LNCaP clone FGC (cell line): ENCODE measurements around the gene CEMIP2.

Experiments
- DNase-seq: peaks from one replicate; pipeline ENCODE4 v3.0.0-alpha.2; 2011; ENCODE audit warnings: low read depth
- H3K4me3 ChIP-seq: 2 replicates; pipeline ENCODE4 v1.5.1; 2011; ENCODE audit warnings: mild to moderate bottlenecking, low read depth, low read length, control low read depth
- TF ChIP-seq, protein P1 (sequence below): IDR thresholded peaks from 2 replicates; pipeline ENCODE4 v1.5.1; 2012; ENCODE audit warnings: mild to moderate bottlenecking; ENCODE audit not compliant: control insufficient read depth, insufficient read depth; ENCODE audit errors: extremely low read depth

The CEMIP2 gene

DNA sequence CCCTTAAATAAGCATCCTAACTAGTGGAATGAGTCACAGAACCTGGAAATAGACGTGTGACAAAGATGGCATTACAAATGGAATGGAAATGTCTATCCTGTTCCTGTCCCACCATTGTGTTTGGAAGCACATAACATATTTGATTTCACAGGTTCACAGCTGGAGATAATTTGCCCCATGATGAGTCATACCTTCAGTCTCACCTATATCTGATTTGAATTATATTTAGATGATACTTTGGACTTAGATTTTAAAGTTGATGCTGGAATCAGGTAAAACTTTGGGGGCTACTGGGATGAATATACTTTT is 92.5 kb downstream of the CEMIP2 start:
- H3K4me3 ChIP-seq, result no peak overlapping the region
- DNase-seq, result no peak
- TF ChIP-seq, protein P1, sequence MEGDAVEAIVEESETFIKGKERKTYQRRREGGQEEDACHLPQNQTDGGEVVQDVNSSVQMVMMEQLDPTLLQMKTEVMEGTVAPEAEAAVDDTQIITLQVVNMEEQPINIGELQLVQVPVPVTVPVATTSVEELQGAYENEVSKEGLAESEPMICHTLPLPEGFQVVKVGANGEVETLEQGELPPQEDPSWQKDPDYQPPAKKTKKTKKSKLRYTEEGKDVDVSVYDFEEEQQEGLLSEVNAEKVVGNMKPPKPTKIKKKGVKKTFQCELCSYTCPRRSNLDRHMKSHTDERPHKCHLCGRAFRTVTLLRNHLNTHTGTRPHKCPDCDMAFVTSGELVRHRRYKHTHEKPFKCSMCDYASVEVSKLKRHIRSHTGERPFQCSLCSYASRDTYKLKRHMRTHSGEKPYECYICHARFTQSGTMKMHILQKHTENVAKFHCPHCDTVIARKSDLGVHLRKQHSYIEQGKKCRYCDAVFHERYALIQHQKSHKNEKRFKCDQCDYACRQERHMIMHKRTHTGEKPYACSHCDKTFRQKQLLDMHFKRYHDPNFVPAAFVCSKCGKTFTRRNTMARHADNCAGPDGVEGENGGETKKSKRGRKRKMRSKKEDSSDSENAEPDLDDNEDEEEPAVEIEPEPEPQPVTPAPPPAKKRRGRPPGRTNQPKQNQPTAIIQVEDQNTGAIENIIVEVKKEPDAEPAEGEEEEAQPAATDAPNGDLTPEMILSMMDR, result no peak

DNA sequence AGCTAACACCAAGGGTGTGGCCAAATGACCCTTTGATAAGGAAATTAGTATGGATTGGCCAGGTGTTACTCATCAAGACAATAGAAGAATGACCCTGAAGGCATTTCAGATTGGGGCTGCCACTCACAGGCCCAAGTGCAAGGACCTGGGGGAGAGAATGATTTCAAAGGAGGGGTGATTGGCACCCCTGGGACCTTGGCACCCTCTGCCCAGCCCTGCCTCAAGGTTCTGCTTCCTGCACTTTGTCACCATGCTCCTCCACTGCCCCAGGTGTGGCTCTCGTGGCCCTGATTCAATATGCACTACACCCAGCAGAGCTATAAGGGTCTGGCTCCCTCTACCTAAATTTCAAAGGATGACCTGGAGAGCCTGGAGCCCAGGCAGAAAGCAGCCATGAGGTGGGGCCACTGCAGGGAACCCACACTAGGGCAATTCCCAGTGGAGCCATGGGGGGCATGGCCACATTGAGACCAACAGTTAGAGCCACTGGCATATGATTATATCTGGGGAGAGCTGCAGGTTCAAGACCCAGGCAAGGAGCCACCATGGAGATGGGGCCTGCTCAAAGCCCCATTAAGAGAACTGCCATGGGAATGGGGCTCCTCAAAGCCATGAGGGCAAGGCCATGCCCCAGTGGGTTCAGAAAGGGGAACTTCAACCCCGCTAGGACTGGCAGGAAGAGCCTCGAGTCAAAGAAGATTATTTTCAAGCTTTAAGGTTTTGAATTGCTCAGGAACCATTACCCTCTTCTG is 93.0 kb downstream of the CEMIP2 start:
- H3K4me3 ChIP-seq, result no peak overlapping the region
- DNase-seq, result no peak
- TF ChIP-seq, protein P1, result no peak

DNA sequence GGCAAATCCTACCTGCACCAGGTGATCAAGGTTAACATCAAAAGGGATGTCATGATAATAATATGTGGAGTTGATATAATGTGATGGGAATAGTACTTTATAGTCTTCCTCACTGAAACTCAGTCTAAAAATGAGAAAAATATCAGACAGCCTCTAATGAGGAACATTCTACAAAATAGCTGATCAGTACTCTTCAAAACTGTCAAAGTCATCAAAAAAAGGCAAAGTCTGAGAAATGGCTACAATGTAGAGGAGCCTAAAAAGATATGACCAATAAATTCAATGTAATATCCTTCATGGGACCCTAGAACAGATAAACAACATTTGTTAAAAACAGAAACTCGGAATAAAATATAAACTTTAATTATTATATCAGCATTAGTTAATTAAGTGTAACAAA is 95.7 kb downstream of the CEMIP2 start:
- no peak for DNase-seq
- TF ChIP-seq, protein P1, result no peak
- no peak overlapping the region for H3K4me3 ChIP-seq

DNA sequence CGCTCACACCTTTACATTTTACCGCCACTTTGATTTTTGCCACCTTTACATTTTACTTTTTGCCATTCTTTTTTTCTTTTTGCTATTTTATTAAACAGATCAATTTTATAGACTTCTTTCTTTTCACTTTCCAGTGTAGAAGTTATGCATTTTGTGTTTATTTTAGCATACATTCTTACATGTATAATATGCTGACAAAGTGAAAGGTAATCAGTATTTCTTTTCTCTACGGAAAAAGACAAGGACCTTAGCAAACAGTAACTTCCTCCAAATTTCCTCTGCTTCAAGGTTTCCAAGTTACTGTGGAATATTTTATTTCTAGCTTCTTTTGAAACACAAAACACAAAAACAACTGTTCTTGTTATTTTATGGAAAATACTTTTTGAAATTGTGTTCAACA is 97.0 kb downstream of the CEMIP2 start:
- TF ChIP-seq, protein P1, result no peak
- no peak overlapping the region for H3K4me3 ChIP-seq
- no peak for DNase-seq

DNA sequence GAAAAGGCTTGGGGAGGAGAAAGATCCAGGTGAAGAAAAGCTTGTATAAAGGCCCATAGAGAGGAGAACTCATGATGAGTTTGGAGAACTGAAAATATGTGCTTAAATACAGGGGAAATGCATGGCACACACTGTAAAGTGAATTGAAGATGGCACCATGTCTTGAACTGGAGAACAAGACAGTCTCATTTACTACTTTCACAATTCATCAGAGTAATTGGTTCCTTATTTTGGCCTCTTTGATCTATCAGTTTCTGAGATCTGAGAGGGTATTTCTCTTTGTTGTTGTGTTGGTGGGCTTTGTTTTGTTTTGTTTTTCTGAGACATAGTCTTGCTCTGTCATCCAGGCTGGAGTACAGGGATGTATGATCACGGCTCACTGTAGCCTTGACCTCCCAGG is 98.2 kb downstream of the CEMIP2 start:
- no peak for DNase-seq
- TF ChIP-seq, protein P1, result no peak
- H3K4me3 ChIP-seq, result no peak overlapping the region

DNA sequence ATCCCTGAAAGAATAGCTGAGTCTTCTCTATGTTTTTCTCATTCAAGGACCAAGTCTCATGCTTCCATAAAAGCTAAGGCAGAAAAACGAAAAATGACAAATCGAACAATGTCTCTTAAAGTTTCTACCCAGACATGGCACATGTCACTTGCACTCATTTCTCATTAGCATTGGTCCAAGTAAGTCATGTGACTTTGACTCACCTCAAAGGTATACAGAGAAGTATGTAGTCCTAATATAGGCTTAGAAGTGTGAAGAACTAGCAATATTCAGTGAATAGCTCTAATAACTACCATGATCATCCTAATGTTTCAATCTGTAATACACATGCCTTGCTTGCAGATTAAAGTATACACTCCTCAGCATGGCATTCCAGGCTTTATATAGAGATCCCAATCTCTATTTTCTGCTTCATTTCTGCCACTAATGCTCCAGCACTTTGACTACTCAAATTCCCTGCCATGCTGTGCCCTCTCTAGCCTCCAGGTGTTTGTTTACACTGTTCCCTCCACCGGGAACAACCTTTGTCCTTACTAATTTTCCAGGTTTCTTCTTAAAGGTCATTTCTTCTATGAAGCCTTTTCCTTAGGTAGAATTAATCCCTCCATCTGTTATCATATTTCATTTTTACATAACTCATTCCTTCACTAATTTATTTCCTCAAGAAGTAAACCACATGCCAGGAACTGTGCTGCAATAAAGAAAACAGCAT is 98.9 kb downstream of the CEMIP2 start:
- TF ChIP-seq, protein P1, result no peak
- DNase-seq, result no peak
- no peak overlapping the region for H3K4me3 ChIP-seq

DNA sequence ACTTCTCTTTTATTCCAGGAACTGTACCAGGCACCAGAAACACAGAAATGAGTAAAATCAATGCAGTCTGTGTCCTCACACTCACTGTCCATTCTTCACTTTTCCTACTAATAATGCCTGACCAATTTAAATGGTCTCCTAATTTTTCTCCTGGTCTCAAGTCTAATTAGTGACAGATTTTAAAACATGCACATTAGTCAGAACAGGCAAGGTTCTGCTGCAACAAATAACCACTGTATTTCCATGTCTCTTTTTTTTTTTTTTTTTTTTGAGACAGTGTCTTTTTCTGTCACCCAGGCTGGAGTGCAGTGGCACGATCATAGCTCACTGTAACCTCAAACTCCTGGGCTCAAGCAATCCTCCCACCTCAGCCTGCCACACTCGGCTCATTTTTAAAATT is 99.6 kb downstream of the CEMIP2 start:
- no peak overlapping the region for H3K4me3 ChIP-seq
- no peak for DNase-seq
- TF ChIP-seq, protein P1, result no peak
